ENCODE data around the gene SYT13. TPM values are rescaled to one million over a fixed set of nuclear protein-coding genes. Genes with fewer than 3 reads are reported as not detected.

Gene SYT13
- total and polyA plus RNA-seq, 5 donors, result 12.8 to 28.5 (median 22.2) TPM

- WGBS, result 43% methylated on average over 2 of the region's 2 CpGs
- Histone ChIP-seq H3K9me3 (ENCODE audit: control insufficient read depth, low read length) (no peaks in the 10 kb centered on the region), H3K4me3 (ENCODE audit: low read length) (no peak overlapping the region), H3K27me3 (ENCODE audit: control insufficient read depth, insufficient read depth) (no peaks in the 10 kb centered on the region), H3K27ac (ENCODE audit: low read length) (no peak overlapping the region), H3K4me1 (ENCODE audit: control insufficient read depth, insufficient read depth, low read length) (peaks cover 3% of the 10 kb centered on the region)
- DNase-seq, result no peak
- no peak for ATAC-seq
- intact Hi-C loops (cut with DNase I), result no loop called here
These were observed 38.7 kb downstream of the SYT13 start for GRCh38 chr11:45247433-45247832.

- no peak overlapping the region for H3K4me3 ChIP-seq (ENCODE audit: low read length)
- H3K27ac ChIP-seq (ENCODE audit: low read length), result no peak overlapping the region
- 93% methylated on average over 8 of the region's 8 CpGs for WGBS
- DNase-seq, result no peak
- intact Hi-C loops (cut with DNase I), result no loop called here
- H3K9me3 ChIP-seq (ENCODE audit: control insufficient read depth, low read length), result no peaks in the 10 kb centered on the region
- peak in 1 of 2 donors; percentile 32 for ATAC-seq
- H3K4me1 ChIP-seq (ENCODE audit: control insufficient read depth, insufficient read depth, low read length), result peaks cover 3% of the 10 kb centered on the region
- no peaks in the 10 kb centered on the region for H3K27me3 ChIP-seq (ENCODE audit: control insufficient read depth, insufficient read depth)
These were observed 39.9 kb downstream of the SYT13 start for GRCh38 chr11:45246241-45246640.

- Histone ChIP-seq H3K27ac (ENCODE audit: low read length) (no peak overlapping the region), H3K27me3 (ENCODE audit: control insufficient read depth, insufficient read depth) (no peaks in the 10 kb centered on the region), H3K9me3 (ENCODE audit: control insufficient read depth, low read length) (no peaks in the 10 kb centered on the region), H3K4me1 (ENCODE audit: control insufficient read depth, insufficient read depth, low read length) (peaks cover 3% of the 10 kb centered on the region), H3K4me3 (ENCODE audit: low read length) (no peak overlapping the region)
- no peak for DNase-seq
- ATAC-seq, result no peak
- intact Hi-C loops (cut with DNase I), result no loop called here
- WGBS, result 71% methylated on average over 8 of the region's 8 CpGs
These were observed 40.7 kb downstream of the SYT13 start for GRCh38 chr11:45245218-45246045.

GRCh38 chr11:45243967-45244366 lies 42.2 kb downstream of the SYT13 start:
- intact Hi-C loops (cut with DNase I), result no loop called here
- Histone ChIP-seq H3K4me3 (ENCODE audit: low read length) (no peak overlapping the region), H3K27ac (ENCODE audit: low read length) (no peak overlapping the region), H3K27me3 (ENCODE audit: control insufficient read depth, insufficient read depth) (no peaks in the 10 kb centered on the region), H3K4me1 (ENCODE audit: control insufficient read depth, insufficient read depth, low read length) (peaks cover 3% of the 10 kb centered on the region), H3K9me3 (ENCODE audit: control insufficient read depth, low read length) (no peaks in the 10 kb centered on the region)
- WGBS, result 84% methylated on average over 12 of the region's 12 CpGs
- ATAC-seq (no peak), DNase-seq (no peak)

- Histone ChIP-seq H3K27ac (ENCODE audit: low read length) (no peak overlapping the region), H3K4me3 (ENCODE audit: low read length) (no peak overlapping the region), H3K27me3 (ENCODE audit: control insufficient read depth, insufficient read depth) (no peaks in the 10 kb centered on the region), H3K9me3 (ENCODE audit: control insufficient read depth, low read length) (no peaks in the 10 kb centered on the region), H3K4me1 (ENCODE audit: control insufficient read depth, insufficient read depth, low read length) (no peaks in the 10 kb centered on the region)
- ATAC-seq, result no peak
- no peak for DNase-seq
- WGBS, result 98% methylated on average over 1 of the region's 1 CpG
- intact Hi-C loops (cut with DNase I), result no loop called here
These were observed 46.4 kb downstream of the SYT13 start for GRCh38 chr11:45239733-45240132.

- H3K4me3 ChIP-seq (ENCODE audit: low read length), result no peak overlapping the region
- no peaks in the 10 kb centered on the region for H3K9me3 ChIP-seq (ENCODE audit: control insufficient read depth, low read length)
- H3K27ac ChIP-seq (ENCODE audit: low read length), result no peak overlapping the region
- 52% methylated on average over 3 of the region's 3 CpGs for WGBS
- intact Hi-C loops (cut with DNase I), result no loop called here
- no peaks in the 10 kb centered on the region for H3K27me3 ChIP-seq (ENCODE audit: control insufficient read depth, insufficient read depth)
- no peaks in the 10 kb centered on the region for H3K4me1 ChIP-seq (ENCODE audit: control insufficient read depth, insufficient read depth, low read length)
- peak in 1 of 2 donors; percentile 69 for ATAC-seq
- DNase-seq, result no peak
These were observed 47.4 kb downstream of the SYT13 start for GRCh38 chr11:45238724-45239123.

GRCh38 chr11:45237711-45238315 lies 48.3 kb downstream of the SYT13 start:
- no peaks in the 10 kb centered on the region for H3K9me3 ChIP-seq (ENCODE audit: control insufficient read depth, low read length)
- no peaks in the 10 kb centered on the region for H3K4me1 ChIP-seq (ENCODE audit: control insufficient read depth, insufficient read depth, low read length)
- no peak for DNase-seq
- intact Hi-C loops (cut with DNase I), result no loop called here
- H3K27ac ChIP-seq (ENCODE audit: low read length), result no peak overlapping the region
- no peak for ATAC-seq
- WGBS, result 50% methylated on average over 4 of the region's 4 CpGs
- H3K27me3 ChIP-seq (ENCODE audit: control insufficient read depth, insufficient read depth), result no peaks in the 10 kb centered on the region
- no peak overlapping the region for H3K4me3 ChIP-seq (ENCODE audit: low read length)

- no peak overlapping the region for H3K27ac ChIP-seq (ENCODE audit: low read length)
- ATAC-seq (peak in 1 of 2 donors; percentile 5), DNase-seq (no peak)
- no peaks in the 10 kb centered on the region for H3K9me3 ChIP-seq (ENCODE audit: control insufficient read depth, low read length)
- WGBS, result 95% methylated on average over 15 of the region's 15 CpGs
- intact Hi-C loops (cut with DNase I), result no loop called here
- H3K4me1 ChIP-seq (ENCODE audit: control insufficient read depth, insufficient read depth, low read length), result no peaks in the 10 kb centered on the region
- no peak overlapping the region for H3K4me3 ChIP-seq (ENCODE audit: low read length)
- H3K27me3 ChIP-seq (ENCODE audit: control insufficient read depth, insufficient read depth), result no peaks in the 10 kb centered on the region
These were observed 51.7 kb downstream of the SYT13 start for GRCh38 chr11:45234306-45235006.

GRCh38 chr11:45233804-45234170 lies 52.4 kb downstream of the SYT13 start:
- WGBS, result 71% methylated on average over 14 of the region's 14 CpGs
- intact Hi-C loops (cut with DNase I), result no loop called here
- DNase-seq, result no peak
- Histone ChIP-seq H3K27me3 (ENCODE audit: control insufficient read depth, insufficient read depth) (no peaks in the 10 kb centered on the region), H3K4me3 (ENCODE audit: low read length) (no peak overlapping the region), H3K9me3 (ENCODE audit: control insufficient read depth, low read length) (no peaks in the 10 kb centered on the region), H3K27ac (ENCODE audit: low read length) (no peak overlapping the region), H3K4me1 (ENCODE audit: control insufficient read depth, insufficient read depth, low read length) (no peaks in the 10 kb centered on the region)
- ATAC-seq, result peak in 1 of 2 donors; percentile 15

GRCh38 chr11:45233121-45233803 lies 52.9 kb downstream of the SYT13 start:
- DNase-seq (peak; percentile 77 to 90 (median 88)), ATAC-seq (peak; percentile 80 to 84)
- 61% methylated on average over 17 of the region's 17 CpGs for WGBS
- intact Hi-C loops (cut with DNase I), result no loop called here
- H3K27me3 ChIP-seq (ENCODE audit: control insufficient read depth, insufficient read depth), result no peaks in the 10 kb centered on the region
- no peak overlapping the region for H3K27ac ChIP-seq (ENCODE audit: low read length)
- H3K4me3 ChIP-seq (ENCODE audit: low read length), result no peak overlapping the region
- no peaks in the 10 kb centered on the region for H3K9me3 ChIP-seq (ENCODE audit: control insufficient read depth, low read length)
- no peaks in the 10 kb centered on the region for H3K4me1 ChIP-seq (ENCODE audit: control insufficient read depth, insufficient read depth, low read length)

Data from right cardiac atrium (tissue), 5 donors.